NAMALWA (cell line): Measurements from ENCODE around the gene MYPOP.
"Not testable (repeated sequence)": the region's sequence is repeated elsewhere in the genome, so short reads cannot be mapped to it uniquely, and the experiment has no call there.

Experiments used
- DNase-seq: peaks from one replicate; pipeline ENCODE4 v3.0.0-alpha.2; 2015; ENCODE audit warnings: low spot score

Gene MYPOP

GRCh38 chr19:45906221-45906620 lies 3.8 kb upstream of the MYPOP start:
- no peak for DNase-seq

GRCh38 chr19:45905011-45905410 lies 2.6 kb upstream of the MYPOP start:
- DNase-seq = no peak

GRCh38 chr19:45902651-45903625 lies 525 bp upstream of the MYPOP start:
- peak; percentile 99 for DNase-seq

DNA sequence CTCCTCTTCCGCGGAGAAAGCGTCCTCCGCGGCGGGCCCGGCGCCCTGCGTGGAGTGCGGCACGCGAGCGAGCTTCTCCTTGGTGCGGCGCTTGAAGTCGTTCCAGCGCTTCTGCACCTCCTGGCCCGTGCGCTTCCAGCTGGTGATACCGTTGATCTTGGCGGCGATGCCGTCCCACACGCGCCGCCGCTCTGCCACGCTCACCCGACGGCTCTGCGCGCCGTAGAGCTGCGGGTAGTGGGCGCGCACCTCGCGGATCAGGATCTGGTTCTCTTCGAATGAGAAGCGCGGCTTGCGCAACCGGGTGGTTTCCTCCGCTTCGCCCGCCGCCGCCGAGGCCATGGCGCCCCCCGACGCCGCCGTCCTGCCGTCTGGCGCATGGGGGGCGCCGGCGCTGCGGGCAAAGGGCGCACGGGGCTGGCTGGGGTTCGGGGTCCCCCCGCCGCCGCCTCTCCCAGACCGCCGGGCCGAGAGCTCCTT lies 941 bp downstream of the MYPOP start:
- DNase-seq = no peak

- peak; percentile 40 for DNase-seq
Measured at GRCh38 chr19:45900738-45901431, 1.5 kb downstream of the MYPOP start.

DNA sequence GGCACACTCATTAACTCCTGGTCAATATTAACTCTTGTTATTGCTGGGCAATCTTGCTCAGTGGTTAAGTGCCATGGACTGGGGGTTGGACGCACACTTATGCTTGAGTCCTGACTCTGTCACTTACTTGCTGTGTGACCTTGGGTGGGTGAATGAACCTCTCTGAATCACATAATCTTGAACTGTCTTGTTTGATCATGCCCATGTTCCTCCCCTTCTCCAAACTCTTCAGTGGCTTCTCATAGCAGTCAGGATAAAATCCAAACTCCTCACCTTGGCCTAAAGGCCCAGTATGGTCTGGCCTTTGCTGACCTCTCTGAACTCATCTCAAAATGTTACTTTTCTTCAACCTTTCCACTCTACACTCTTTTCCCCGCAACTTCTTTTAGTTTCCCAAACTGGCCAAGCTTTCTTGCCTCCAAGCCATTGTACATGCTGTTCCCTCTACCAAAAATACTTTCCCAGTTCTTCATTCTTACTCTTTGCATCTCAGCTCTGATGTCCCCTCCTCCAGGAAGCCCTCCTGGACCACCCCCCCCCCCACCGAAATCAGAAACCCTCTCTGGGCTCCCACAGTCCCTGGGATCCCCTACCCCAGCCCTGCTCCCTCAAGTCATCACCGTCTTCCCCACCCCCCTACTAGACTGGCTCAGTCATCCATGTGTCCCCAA lies 2.4 kb downstream of the MYPOP start:
- no peak for DNase-seq

DNA sequence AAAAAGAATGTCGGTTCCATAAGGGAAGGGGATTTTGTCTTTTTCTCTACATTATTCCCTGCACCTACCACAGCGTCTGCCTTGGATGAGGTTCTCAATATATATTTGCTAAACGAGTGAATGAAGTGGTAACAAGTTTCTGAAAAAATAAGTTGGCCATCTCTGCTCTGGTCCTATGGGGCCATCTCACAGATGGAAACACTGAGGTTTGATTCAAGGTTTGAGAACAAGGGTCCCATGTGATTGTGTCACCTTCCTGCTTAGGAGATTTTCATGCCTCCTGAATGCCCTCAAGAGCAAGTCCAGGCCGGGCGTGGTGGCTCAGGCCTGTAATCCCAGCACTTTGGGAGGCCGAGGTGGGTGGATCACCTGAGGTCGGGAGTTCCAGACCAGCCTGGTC lies 3.2 kb downstream of the MYPOP start:
- no peak for DNase-seq

GRCh38 chr19:45897261-45897812 lies 5.1 kb downstream of the MYPOP start:
- DNase-seq = no peak

- not testable (repeated sequence) for DNase-seq
Measured at GRCh38 chr19:45895983-45896599, 6.3 kb downstream of the MYPOP start.

DNA sequence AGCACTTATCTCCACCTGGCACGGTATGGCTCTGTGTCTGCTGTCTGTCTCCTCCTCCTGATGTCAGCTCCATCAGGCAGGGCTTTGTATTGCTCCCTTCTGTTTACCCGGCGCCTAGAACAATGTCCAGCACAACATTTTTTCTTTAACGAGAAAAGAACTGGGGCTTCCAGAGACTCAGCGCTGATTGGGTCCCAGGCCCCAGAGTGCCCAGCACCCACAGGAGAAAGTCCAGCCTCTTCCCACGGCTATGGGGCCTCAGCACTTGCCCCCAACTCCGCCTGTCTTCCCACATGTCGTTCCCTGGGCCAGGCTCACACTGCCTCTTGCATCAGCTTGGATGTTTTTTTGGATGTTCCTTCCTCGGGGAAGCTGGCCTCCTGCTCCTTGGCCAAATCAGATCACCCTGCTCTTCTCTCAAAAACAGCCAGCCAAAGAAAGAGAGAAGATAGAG lies 6.9 kb downstream of the MYPOP start:
- DNase-seq = no peak

DNA sequence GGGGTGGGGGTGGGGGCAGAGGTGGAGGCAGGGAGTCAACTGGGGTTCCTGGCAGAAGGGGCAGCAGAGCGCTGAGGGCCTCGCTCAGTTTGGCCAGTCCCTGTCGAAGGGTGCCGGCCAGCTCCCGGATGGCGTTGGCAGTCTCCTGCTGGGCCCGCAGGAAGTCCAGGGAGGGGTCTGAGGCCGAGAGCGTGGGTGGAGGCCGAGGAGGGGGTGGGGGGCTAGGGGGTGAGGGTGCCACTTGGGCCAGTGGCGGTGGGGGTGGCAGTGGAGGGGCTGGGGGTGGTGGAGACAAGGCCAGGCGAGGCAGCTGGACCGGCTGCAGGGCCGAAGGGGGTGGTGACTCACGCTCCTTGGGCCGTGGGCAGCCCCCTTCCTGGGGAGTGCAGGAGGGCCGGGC lies 11.5 kb downstream of the MYPOP start:
- DNase-seq = no peak

DNA sequence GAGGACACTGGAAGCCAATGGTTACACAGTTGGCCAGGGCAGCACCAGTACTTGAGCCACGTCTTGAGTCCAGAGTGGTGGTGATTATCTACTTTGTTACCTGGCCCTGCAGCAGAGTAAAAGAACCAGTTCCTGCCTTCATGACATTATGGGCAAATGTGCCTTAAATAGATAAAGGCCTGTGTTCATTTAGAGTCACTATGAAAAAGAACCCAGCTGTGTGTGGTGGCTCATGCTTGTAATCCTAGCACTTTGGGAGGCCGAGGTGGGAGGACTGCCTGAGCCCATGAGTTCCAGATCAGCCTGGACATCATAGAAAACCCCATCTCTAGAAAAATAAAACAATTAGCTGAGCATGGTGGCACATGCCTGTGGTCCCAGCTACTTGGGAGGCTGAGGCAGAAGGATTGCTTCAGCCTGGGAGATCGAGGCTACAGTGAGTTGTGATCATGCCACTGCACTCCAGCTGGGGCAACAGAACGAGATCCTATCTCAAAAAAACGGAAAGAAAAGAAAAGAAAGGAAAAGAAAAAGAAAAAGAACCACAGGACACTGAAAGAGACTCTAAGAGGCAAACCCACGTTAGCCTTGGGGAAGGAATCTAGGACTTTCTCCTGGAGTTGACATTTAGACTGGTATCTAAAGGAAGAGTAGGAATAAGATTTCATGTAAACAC lies 13.1 kb downstream of the MYPOP start:
- DNase-seq = no peak

DNA sequence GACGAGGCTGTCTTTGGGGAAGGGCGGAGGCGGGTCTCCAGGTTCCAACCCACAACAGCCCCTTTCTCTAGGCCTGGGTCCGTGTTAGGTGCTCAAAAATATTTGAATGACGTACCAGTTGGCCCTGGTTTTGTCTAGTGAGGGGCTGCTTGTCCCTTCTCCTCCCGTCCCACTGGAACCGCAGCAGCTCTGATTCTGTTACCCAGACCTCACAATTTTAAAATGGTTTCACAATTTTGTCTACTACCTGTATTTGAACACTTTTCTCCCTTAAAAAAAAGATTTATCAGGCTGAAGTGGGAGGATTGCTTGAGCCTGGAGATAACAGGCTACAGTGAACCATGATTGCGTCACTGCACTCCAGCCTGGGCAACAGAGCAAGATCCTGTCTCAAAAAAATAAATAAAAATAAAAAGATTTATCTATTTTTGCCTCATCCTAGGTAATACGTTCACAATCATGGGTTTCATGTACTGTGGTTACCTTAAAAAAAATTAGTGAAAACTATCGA lies 15.2 kb downstream of the MYPOP start:
- DNase-seq = no peak

DNA sequence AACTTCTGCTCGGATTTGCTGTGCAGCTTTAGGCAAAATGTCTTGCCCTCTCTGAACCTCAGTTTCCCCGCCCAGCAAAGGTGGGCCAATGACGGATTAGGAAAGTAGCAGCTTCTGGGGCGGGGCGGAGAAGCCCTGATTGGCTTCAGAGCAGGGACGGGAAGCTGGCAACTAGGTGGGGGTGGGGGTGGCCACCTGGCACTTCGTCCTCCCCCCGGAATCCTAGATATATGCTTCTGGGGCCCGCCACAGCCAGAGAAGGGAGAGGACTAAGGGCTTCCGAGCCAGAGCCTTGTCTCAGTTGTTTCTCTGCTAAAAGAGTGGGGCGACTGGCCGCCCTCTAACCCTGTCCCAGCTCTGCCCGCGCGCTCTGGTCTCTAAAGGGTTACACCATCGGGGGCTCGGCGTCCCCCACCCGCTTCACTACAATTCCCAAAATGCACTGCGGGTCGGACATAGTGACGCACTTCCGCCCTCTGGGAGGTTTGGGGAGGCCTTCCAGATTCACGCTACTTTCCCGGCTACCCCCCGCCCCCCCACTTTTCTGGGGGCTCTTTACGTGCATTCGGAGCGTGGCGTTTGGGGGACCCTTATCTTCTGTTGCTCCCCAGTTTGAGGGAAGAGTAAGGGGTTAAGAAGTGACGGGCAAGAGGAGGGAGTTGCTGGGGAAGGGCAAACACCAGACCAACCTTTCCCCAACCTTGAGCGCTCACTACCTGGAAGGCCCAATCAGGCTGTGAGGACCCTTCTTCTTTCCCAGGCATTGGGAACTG lies 15.8 kb downstream of the MYPOP start:
- DNase-seq = peak; percentile 96

DNA sequence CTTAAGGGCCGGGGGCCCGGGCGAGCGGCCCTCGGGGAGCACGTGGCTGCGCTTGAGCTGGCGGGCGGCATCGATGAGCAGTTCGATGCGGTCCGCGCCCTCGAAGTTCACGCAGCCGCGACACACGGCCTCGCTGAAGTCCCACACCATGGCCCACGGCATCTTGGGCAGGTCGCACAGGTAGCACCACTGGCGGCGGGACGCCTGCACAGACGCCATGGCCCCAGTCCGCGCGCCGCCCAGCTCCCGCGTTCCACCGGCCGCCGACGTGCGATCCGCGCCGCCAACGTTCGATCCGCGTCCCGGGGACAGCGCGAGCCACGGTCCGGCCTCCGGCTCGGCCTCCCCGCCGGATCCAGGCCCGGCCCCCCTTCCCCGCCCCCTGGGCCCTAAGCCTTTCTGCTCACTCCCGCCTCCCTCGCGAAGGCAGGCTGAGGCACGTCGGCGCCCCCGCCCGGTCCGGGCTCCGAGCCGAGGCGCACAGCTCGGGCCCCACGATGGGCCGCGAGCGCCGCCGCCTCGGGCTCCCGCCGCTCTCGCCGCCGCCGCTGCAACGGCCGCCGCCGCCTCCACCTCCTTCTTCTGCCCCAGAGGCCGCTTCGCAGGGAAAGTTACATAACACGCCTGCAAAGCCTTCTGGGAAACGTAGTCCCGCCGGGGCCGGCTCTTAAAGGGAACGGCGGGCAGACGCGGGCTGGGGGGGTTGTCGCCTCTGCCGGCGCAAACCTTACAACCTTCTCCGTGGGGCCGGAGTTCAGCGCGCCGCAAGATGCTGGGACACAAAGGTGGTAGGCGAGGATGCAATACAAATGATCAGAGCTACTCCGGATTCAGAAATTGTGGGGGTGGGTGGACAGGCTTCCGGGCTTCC lies 16.6 kb downstream of the MYPOP start, which contains the start of gene IRF2BP1:
IRF2BP1 (minus strand) TSS at position 586 of the 871 bp plus-strand sequence; CDS start at position 219, 367 bp downstream.
- peak; percentile 96 for DNase-seq

DNA sequence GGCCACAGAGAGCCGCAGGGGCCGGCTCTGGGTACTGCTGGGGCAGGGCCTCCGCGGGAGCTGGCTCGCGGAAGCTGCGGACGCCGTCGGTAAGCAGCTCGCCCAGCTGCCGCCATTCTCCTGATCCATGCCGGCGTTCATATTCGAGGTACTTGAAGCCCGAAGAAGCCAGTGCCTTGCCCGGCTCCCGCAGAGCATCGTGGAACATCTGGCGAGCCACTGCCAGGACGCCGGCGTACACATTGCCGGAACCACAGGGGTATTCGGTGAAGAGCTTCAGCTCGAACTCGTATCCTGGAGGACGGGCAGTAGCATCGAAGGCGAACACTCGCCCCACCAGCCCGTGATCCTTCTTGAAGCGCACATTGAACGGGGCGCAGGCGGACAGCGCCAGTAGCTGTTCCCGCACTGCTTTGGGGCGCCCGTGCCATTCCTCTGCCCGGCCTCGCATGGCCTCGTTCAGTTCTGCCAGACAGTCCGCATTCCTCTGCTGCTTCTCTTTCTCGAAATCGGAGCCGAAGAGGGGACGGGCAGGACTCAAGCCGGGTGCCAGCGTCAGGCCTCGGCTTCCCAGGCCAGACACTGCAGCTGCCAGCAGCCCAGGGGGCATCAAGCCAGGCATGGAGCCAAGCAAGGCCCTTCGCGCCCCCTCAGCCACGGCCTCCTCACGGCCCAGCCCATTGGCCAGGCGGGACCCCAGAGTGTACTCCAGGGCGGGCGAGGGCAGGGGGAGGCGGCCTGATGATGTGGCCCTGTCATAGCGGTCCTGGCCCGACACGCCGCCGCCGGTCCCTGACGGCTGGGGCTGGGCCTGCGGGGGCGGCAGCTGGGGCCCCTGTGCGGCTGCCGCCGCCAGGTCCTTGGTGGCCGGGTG lies 17.5 kb downstream of the MYPOP start:
- DNase-seq = peak; percentile 52

DNA sequence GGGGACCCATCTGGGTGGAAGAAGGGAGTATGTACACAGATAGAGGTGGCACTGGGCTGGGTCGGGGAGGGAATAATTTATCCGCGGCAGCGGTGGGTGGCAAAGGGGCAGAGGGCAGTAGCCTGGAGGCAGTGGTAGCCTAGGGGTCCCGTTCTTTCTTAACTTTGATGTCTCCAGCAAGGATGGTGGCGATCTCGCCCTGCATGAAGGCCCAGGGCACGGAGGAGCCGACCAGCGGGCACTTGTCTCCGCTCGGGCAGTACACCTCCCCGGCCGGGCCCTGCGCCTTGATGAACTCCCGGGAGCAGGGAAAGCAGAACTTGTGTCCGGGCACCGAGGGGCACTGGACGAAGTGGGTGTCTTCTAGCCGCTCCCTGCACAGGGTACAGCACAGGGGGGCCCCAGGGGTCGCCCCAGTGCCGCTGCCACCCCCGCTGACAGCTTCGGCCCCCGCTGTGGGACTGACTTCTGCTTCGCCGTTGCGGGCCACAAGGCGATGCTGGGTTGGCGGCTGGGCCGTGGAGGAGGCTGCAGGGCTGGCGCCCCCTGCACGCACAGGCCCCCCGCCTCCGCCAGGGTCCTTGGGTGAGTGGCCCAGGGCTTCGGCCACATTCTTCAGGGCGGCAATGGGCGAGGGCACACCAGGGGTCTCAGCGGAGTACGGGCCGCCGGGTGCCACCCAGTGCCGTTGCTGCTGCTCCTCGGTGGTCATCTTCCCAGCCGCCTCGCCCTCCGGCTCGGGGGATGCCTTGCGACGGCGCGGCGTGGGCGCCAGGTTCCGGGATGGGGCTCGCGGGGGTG lies 18.3 kb downstream of the MYPOP start:
- DNase-seq = no peak
